Stimulated activated CD4-positive, alpha-beta T cell treated with anti-CD3 and anti-CD28 coated beads, Interleukin-4, amount 100 ng/mL, for 1 hour (primary cell): ENCODE measurements around the gene TBX1.
"Not testable (repeated sequence)": the region's sequence is repeated elsewhere in the genome, so short reads cannot be mapped to it uniquely, and the experiment has no call there.

ENCODE experiments used
- DNase-seq: peaks from one replicate; pipeline ENCODE4 v3.0.0-alpha.2; 2020

Gene TBX1

DNA sequence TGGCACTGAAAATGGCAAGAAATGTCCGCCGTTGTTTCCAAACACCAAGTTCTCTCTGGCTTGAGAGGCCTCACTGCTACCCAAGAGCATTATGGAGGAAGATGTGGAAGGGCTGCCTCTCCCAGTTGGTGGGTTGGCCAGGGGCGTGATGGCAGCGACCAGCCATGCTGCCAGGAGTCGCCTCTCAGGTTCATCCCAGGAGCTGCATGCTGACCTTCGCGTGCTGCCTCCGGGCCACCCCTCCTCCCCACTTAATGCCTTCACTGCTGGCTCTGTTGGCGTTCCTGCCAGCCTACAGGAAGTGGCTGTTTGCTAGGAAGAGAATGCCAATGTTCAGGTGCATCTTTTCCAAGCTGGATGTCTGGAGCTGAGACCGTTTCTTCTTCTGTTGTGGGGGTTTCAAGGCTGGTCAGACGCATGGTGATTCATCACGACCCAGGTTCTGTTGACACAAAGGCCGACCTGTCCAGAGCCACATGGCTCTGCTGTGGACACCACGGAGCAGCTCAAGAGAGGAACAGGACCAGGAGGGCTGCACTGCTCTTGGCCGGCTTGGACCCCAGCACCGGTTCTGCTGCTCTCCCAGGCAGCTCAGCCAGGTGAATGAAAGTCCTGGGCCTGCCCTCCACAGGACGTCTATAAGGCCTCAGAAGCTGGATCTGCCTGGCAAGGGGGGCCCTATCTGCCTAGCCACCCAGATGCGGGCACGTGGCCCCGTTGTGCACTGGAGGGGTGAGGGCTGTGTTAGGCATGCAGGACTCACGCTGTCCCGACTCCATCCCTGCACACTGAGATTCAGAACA lies 25.1 kb downstream of the TBX1 start:
- no peak for DNase-seq

DNA sequence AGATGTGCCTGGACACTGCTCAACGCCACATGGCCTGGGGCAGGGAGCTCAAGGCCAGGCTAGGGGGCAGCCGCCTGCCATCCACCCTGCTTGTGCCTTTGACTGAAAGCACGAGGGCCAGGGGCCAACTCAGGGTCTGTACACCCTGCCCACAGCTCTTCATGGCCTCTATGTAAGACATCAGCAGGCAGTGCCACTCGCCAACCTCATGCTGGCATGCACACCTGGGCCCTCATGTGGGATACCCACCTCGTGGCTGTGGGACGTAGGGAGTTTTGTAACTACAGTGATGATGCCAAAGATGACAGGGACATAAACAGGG lies 25.6 kb downstream of the TBX1 start:
- DNase-seq: no peak

DNA sequence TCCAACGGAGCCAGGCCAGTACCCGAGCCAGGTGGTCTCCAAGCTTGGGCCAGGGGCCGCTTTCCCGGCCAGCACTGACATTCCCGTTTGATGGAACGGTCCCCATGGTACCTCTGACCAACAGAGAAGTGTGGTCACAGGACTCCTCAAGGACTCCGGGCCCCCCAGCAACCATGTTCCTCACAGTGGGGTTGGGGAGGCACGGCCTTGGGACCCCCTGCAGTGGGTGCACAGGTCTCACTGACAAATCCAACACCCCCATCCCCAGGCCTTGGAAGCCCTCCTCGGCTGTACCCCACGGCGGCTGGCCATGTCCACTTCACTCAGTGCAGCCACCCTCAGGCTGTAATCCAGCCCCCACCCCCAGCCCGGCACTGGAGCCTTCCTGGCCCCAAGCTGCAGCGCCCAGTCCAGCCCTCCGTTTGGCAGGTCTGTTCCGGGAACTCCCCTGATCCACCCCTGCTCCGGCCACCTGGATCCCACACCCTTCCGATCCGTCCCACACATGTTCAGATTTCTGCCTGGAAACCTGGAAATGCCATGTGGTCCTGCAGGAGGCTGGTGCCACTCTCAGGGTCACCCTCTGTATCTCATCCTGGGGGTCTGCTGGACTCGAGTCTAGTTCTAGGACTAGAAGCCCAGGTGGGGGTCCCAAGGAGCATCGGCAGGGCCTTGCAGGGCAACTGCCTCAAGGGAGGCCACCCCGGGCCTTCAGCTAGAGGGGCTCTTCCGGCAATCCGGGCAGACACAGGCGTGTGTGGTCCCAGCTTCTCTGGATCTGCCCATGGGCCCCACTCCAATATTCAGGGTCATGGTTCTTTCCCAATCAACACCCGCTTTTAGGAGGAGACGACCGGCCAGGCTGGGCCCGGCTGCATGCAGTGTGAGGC lies 26.6 kb downstream of the TBX1 start:
- no peak for DNase-seq

DNA sequence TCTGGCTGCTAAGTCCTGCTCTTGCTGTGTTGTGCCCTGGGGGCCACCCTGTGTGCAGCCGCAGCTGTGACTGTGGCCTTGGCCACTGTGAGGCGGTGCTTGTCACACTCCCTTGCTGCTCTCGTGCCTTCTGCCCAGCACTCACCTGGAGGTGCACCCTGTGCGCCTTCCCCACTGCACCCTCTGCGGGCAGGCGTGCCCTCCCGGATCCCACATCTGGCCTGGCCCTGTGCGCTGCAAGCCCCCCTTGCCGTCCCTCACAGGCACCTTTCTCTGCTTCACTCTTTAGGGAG lies 27.2 kb downstream of the TBX1 start:
- no peak for DNase-seq

DNA sequence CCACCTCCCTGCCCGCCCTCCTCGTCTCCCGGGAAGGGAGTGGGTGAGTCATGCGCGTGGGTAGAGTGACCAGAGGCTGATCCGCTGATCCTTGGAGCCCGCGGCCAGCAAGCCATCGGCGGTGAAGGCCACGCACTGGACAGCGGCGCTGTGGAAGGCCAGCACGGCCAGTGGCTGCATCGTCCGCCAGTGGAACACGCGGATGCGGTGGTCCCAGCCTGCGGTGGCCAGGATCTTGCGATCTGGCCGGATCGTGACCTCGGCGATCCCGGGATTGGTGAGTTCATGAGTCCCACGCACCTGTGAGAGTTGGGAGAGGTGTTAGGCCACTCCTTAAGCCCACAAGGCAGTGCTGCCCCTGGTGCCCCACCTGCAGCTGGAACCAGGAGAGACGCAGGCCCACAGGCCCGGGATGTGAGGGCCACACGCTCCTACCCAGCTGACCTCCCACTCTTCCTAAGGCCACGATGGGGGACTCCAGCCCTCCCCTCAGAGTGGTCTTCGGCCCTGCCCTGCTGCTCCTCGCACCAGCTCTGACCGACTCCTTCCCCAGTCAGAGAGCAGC lies 28.2 kb downstream of the TBX1 start:
- no peak for DNase-seq

DNA sequence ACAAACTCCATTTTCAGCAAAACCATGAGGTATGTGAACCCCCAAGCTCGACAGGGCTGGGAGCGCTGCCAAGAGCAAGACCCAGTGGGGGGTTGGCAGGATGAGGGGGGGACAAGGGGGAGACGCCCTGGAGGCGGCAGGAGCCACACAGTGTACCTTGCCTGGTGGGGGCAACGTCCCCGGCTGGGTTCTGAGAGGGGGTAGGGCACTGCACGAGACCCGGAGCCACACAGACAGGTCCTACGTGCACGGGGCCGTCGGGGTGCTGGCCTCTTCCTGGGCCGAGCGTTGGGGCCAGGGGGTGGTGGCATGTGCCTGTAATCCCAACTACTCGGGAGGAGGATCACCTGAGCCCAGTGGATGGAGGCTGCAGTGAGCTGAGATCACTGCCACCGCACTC lies 28.8 kb downstream of the TBX1 start:
- no peak for DNase-seq

DNA sequence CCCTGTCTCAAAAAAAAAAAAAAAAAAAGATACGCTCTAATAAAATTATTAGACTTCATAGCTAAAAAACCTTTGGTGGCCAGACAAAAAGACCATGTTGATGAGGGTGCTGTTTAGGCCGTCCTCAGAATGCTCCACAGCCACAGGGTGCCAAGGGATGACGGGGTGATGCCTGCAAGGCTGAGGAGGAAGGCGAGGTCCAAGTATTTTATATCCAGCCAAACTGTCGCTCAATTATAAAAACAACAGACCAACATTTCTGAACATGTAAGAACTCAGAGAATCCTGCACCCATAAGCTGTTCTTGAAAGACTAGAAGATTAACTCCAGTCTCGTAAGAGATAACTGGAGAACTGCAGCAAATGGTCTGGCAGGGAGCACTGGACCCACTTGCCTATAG lies 29.2 kb downstream of the TBX1 start:
- DNase-seq: no peak

DNA sequence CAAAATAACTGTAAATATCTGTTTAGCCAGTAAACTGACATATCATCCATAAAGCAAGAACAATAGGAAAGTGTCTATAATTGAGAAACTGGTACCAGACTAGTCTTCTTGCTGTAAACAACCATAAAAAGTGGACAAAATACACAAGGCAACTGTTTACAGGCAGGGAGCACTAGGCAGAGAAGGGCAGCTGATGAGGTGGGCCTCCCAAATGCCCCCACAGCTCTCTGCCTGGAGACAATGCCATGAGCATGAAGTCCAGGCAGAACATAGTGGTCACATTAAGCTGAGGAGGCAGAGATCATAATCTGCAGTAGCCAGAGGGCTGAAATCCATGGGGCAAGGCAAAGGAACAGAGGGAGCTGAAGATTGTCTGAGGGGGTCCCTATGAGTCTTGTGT lies 30.7 kb downstream of the TBX1 start:
- DNase-seq: no peak

DNA sequence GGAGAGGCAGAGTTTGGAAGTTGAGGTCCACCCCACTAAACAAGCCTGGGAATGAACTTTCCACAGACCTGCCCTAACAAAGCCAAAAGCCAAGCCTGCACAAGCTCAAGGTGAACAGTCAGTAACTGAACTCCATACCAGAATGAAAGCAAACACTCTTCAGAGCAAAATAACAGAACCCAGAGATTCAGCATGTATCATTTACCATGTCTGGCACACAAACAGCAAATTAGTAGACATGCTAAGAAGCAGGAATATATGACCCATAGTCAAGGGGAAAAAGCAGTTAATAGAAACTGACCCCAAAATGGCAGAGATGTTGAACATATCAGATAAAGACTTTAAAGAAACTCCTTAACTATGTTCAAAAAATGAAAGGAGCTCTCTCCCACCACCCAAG lies 31.3 kb downstream of the TBX1 start:
- no peak for DNase-seq

DNA sequence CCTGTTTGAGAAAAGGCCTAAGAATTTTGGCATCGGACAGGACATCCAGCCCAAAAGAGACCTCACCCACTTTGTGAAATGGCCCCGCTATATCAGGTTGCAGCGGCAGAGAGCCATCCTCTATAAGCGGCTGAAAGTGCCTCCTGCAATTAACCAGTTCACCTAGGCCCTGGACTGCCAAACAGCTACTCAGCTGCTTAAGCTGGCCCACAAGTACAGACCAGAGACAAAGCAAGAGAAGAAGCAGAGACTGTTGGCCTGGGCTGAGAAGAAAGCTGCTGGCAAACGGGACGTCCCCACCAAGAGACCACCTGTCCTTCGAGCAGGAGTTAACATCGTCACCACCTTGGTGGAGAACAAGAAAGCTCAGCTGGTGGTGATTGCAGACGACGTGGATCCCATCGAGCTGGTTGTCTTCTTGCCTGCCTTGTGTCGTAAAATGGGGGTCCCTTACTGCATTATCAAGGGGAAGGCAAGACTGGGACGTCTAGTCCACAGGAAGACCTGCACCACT lies 31.9 kb downstream of the TBX1 start:
- not testable (repeated sequence) for DNase-seq

DNA sequence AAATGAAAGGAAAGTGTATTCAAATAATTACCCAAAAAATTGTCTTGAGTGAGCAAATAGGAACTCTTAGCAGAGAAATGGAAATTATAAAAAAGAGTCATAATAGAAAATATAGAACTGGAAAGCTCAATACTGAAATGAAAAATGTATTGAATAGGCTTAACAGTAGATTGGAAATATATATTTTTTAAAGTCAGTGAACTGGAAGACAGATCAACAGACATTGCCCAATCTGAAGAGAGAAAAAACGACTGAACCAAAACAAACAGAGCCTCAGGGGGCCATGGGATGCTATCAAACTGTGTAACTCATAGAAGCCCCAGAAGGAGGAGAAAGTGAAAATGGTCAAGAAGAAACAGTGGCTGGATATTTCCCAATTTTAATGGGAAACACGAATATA lies 32.6 kb downstream of the TBX1 start:
- no peak for DNase-seq

DNA sequence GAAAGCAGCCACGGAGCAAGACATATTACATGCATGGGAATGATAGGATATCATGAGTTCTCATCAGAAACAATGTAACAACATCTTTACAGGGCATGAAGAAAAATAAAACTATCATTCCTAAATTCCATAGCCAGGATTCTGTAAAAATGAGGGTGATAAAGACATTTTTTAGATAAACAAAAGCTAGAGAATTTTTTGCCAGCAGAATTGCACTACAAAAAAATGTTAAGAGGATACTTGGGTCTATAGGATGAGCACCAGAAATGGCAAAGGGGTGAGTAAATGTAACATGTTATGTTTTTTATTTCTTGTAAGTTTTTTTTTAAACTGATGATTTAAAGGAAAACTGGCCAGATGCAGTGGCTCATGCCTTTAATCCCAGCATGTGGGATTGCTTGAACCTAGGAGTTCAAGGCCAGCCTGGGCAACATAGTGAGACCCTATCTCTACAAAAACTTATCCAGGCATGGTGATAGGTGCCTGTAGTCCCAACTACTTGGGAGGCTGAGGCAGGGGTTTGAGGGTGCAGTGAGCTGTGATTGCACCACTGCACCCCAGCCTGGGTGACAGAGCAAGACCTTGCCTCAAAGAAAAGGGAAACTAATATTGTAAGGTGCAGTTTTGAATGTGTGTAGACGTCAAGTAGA lies 33.2 kb downstream of the TBX1 start:
- DNase-seq: no peak

DNA sequence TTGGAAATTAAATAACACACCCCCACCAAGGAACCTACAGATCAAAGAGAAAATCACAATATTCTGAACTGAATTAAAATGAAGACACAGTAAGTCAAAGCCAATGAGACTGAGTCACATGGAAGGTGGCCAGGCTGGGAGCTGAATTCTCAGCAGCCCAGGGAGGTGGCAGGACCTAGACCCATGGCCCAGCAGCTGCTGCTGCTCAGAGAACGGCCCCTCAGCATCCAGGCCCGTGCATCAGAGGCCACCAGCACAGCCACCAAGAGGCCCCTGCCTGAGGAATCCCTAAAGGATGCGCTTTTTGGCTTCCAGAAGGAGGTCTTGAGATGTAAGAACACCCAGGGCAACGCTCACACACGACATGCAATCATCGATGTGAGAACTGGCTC lies 35.0 kb downstream of the TBX1 start:
- DNase-seq: no peak

DNA sequence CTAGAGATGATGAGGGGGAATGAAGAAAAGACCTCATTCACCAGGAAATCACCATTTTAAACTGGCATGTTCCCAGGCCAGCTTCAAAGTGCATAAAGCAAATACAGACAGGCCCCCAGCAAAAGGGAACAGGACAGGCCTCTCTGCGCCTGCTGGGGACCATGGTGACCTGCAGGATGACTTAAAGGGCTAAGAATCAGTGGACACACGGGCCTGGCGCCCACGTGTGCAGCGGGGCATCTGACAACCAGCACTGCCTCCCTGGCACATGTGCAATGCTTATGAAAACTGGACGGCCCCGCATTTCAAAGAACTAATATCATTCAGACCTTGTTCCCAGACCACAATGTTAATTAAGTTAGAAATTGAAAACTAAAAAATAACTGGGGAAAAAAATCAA lies 35.6 kb downstream of the TBX1 start:
- no peak for DNase-seq

DNA sequence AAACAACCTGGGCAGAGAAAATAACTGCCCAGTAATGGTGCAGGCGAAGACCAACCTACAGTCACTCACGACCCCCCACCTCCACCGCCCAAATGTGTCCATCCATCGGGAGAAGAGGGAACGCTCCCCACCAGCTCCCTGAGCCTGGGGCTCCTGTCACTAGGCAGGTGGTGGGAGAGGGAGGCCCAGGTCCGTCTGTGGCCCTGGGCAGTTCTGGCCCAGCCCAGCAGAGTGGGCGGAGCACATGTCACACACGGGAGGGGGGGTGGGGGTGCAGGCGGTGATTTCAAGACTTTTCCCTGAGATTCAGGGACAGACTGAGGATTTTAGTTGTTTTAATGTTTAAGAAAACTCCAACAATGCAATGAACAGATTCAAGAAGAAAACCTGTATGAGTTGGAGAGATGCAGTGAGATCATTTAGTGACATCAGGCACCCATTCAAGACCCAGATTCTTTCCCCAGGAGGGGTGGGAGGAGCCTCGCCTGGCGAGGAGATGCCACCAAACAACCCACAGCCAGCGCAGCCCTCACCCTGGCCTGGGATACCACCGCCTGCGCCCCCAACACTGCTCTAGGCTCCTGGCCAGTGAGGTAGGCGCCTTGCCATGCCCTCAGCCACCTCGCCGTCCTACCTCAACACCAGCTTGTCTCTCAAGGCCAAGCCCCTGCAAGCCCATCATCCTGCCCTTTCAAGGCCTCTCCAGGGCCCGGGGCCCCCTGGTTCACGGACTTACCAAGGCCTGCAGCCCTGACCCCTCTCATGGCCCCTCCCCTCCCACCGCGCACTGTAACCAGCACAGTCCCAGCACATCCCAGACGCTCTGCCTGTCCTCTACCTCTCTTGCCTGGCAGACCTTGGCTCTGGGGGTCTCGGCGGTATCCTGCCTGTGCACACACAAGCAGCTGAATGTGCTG lies 36.8 kb downstream of the TBX1 start:
- DNase-seq: no peak

DNA sequence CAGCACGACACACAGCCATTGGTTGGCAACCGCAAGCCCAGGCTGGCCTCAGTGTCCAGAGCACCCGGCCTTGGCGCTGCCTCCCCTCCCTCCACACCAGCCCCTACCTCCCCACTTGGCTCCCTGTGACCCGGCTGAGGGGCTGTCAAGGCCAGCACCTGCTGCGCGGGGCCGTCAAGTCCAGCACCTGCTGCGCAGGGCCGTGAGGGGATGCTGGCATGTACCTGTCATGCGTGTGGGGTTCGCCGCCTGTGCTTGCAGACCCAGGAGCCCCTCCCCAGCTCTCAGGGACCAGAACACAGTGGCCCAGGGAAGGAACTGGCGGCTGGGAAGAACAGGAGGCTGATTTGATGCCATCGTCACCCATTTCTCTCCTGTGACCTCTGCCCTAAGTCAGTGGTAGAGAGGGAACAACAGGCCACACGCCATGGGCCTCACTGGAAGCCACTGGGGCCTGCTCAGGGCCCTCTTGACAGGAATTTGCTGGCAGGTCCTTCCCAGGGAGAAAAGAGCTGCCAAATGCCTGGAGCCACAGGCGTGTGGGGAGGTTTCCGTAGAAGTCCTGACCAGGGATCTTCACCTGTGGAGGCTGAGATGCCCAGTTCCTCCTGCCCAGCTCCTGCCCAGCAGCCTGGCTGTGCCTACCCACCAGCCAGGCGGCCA lies 37.6 kb downstream of the TBX1 start:
- no peak for DNase-seq

DNA sequence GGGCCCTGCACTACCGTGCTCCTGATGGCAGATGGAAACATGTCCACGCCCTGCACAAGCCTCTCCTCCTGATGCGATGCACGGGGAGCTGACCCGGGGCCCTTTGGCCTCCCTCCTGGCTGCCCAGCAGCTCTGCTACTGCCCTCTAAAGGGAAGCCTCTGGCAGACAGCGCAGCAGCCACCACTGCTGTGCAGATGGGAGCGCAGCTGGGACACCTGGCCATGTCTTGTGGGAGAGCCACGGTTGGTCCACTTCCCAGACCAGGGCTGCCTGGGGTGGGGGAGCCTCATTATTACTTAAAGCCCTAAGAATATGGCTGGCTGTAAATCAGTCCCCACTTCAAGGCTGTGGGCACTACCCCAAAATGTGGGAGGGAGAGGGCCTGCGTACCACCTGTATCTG lies 38.3 kb downstream of the TBX1 start:
- no peak for DNase-seq

DNA sequence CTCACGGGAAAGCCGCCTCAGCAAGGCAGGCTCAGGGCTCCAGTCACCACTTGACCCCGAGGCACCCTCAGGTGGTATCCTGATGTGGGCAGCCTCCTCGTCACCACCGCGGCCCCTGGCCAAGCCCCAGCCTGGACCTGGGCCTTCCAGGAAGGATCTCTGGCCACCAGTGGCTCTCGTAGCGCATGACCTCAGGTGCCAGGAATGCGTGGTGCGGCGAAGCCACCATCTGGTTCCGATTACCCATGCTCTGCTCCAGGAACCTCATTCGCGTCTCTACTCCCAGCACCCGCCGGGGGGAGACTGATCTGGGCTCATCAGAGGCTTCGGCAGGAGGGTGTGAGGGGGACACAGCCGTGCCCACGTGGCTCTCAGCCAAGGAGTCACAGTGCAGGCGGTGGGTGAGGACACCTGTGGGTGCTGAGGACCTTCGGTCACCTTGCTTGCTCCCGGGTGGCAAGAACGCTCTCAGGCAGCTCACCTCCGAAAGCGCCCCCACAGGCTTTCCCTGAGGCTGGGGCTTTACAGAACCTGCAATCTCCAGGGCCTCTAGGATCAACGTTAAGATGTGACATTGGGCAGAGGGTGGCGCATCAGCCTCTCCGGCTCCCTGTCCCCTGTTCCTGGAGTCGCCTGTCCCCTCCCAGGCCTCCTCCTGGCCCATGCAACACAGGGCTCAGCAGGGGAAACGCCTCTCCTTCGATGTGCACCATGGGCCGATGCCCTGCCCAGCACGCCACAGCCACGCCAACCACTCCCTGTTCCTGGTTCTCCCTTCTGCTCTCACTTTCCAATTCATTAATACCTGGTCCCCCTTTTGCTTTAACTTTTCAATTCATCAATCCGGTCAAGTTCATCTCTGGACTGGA lies 39.0 kb downstream of the TBX1 start:
- DNase-seq: no peak

DNA sequence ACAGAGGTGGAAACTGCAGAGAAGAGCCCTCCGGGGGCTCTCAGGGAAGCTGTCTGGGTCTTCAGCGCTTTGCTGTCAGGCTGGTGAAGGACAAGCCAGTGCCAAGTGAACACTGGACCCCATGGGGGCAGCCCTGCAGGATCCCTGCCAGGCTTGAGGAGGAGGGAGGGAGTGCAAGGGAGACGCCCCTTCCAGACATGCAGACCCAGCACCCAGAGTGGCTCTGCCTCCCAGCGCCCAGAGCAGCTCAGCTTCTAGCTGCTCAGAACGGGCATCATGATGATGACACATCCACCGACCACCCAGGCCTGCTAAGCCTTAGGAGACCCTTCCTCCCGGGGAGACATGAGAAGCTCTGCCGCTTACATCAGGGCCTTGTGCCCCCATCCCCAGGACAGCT lies 39.7 kb downstream of the TBX1 start:
- no peak for DNase-seq

DNA sequence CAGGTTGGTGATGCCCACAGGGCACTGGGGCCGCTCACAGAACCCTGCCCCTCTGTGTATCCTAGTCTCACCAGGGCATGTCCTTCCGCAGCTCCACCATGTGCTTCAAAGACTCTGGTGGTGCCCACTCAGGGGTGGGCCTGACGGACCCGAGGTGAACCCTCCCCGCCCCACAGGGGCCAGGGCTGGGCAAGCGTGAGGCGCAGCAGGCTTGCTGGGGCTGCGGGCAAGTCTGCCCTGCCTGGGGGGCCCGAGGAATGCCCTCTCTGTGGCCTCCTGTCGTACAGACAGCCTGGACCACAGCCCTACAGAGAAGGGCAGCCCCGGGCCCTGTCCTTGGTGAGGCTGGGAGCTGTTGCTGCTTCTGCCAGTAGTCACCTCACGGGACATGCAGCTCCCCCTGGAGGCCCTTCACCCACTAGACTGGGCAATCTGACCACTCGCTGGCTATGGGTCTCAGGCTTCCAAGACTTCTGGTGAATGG lies 40.2 kb downstream of the TBX1 start:
- DNase-seq: no peak
